Lung (tissue), 12 donors: ENCODE measurements around the gene INPP4A. TPM values are rescaled to one million over a fixed set of nuclear protein-coding genes. Genes with fewer than 3 reads are reported as not detected.

ENCODE experiments used
- ATAC-seq: fragments of 200-7000 bp; cut with Tn5 transposase; one replicate; pipeline ENCODE4 v1.9.1; 2020; ENCODE audit warnings: moderate number of reproducible peaks; ENCODE audit not compliant: insufficient read depth, low FRiP score
- DNase-seq, 3 donors: peaks; one replicate each; pipeline ENCODE4 v3.0.0-alpha.2; 2013 to 2017
- H3K27ac ChIP-seq, 2 donors: one replicate each; pipeline ENCODE4 v1.5.1; 2013; ENCODE audit warnings: mild to moderate bottlenecking in 2 of 2, moderate library complexity in 2 of 2, control low read depth in 1 of 2, inconsistent platforms in 1 of 2, low read depth in 1 of 2, low read length in 1 of 2
- H3K27me3 ChIP-seq, 3 donors: one replicate each; pipeline ENCODE4 v1.5.1; 2013; ENCODE audit warnings: low read length in 2 of 3; ENCODE audit not compliant: control insufficient read depth in 3 of 3, insufficient read depth in 3 of 3
- H3K36me3 ChIP-seq, 4 donors: one replicate each; pipeline ENCODE4 v1.5.1; 2013; ENCODE audit warnings: low read length in 4 of 4, mild to moderate bottlenecking in 1 of 4, moderate library complexity in 1 of 4; ENCODE audit not compliant: control insufficient read depth in 4 of 4, insufficient read depth in 4 of 4
- H3K4me1 ChIP-seq, 5 donors: one replicate each; pipeline ENCODE4 v1.5.1; 2013; ENCODE audit warnings: low read length in 5 of 5, mild to moderate bottlenecking in 2 of 5, moderate library complexity in 1 of 5; ENCODE audit not compliant: control insufficient read depth in 5 of 5, insufficient read depth in 5 of 5
- H3K4me3 ChIP-seq: one replicate; pipeline ENCODE4 v1.5.1; 2013; ENCODE audit warnings: mild to moderate bottlenecking, control low read depth, moderate library complexity
- H3K9ac ChIP-seq, 2 donors: one replicate each; pipeline ENCODE4 v1.5.1; 2013; ENCODE audit warnings: low read length in 2 of 2, control low read depth in 1 of 2; ENCODE audit not compliant: insufficient read depth in 1 of 2
- H3K9me3 ChIP-seq, 4 donors: one replicate each; pipeline ENCODE4 v1.5.1; 2013; ENCODE audit warnings: low read length in 3 of 4, mild to moderate bottlenecking in 1 of 4, moderate library complexity in 1 of 4; ENCODE audit not compliant: control insufficient read depth in 4 of 4, insufficient read depth in 3 of 4
- WGBS, 2 donors: extraction: QIAGEN DNeasy Blood & Tissue Kit; methylation state at CpG; one replicate each; pipeline ENCODE4 v1.1.7; 2013; 5-methylcytosine and 5-hydroxymethylcytosine counted together
- polyA plus RNA-seq, 2 donors: library from polyadenylated mRNA; stranded (reverse); fragments of 200-250 nt; gene quantifications; one replicate each; pipeline ENCODE4 v1.2.1, GENCODE V29; 2013
- total RNA-seq, 2 donors: library from RNA; depleted of rRNA in 1 of 2; stranded (reverse); fragments of >200 nt in 1 of 2; gene quantifications; one replicate each; pipeline ENCODE4 v1.2.1, GENCODE V29; 2014 to 2021
- TF ChIP-seq, protein P1 (sequence below): IDR thresholded peaks from 2 replicates; pipeline ENCODE4 v1.5.1; 2012; ENCODE audit warnings: mild to moderate bottlenecking; ENCODE audit errors: control extremely low read depth, extremely low read depth
- donor health status: control.
- donor health status: control.
- donor health status: Bipolar disorder and iron deficiency.
- donor health status: healthy.
- donor health status: DM: yes; HTN: yes; CAD: no.

INPP4A gene
- total and polyA plus RNA-seq, 4 donors: 8.0 to 43.3 (median 19.8) TPM

- Histone ChIP-seq H3K4me3 (no peak overlapping the region), H3K36me3 (no peaks in the 10 kb centered on the region), H3K4me1 (peaks cover 7 to 21% (median 19%) of the 10 kb centered on the region in 5 donors), H3K9me3 (no peaks in the 10 kb centered on the region), H3K27ac (no peak overlapping the region), H3K27me3 (no peaks in the 10 kb centered on the region), H3K9ac (no peak overlapping the region)
- ATAC-seq: no peak
- TF ChIP-seq, protein P1, sequence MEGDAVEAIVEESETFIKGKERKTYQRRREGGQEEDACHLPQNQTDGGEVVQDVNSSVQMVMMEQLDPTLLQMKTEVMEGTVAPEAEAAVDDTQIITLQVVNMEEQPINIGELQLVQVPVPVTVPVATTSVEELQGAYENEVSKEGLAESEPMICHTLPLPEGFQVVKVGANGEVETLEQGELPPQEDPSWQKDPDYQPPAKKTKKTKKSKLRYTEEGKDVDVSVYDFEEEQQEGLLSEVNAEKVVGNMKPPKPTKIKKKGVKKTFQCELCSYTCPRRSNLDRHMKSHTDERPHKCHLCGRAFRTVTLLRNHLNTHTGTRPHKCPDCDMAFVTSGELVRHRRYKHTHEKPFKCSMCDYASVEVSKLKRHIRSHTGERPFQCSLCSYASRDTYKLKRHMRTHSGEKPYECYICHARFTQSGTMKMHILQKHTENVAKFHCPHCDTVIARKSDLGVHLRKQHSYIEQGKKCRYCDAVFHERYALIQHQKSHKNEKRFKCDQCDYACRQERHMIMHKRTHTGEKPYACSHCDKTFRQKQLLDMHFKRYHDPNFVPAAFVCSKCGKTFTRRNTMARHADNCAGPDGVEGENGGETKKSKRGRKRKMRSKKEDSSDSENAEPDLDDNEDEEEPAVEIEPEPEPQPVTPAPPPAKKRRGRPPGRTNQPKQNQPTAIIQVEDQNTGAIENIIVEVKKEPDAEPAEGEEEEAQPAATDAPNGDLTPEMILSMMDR: no peak
- DNase-seq: no peak
- 96 to 100% methylated on average over 2 of the region's 2 CpGs for WGBS, 2 donors
Measured at GRCh38 chr2:98510322-98510662, 65.6 kb downstream of the INPP4A start.

DNA sequence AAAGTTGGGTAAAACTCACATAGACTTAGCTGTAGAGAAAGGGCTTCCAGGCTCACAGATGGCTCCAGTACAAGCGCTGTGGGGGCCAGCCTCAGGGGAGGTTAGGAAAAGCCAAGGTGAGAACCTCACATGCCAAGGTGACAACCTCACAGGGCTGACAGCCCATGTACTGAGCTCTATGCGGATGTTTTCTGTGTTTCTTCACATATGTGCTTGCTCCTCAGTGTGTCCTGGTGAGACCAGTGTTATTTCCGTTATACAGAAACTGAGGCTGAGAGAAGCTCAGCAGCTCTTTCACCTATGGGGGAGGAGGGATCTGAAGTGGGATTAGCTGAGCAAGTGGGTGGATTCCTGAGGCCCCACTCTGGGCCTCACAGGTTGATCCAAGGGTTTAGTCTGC is 67.3 kb downstream of the INPP4A start:
- Histone ChIP-seq H3K4me3 (no peak overlapping the region), H3K9me3 (no peaks in the 10 kb centered on the region), H3K27ac (no peak overlapping the region), H3K9ac (no peak overlapping the region), H3K4me1 (peaks cover 6 to 18% (median 16%) of the 10 kb centered on the region in 5 donors), H3K27me3 (no peaks in the 10 kb centered on the region), H3K36me3 (no peaks in the 10 kb centered on the region)
- DNase-seq (no peak), ATAC-seq (no peak)
- 95 to 99% methylated on average over 3 of the region's 3 CpGs for WGBS, 2 donors
- TF ChIP-seq, protein P1: no peak

GRCh38 chr2:98512699-98513098 is 68.0 kb downstream of the INPP4A start:
- H3K4me1 ChIP-seq: peaks cover 6 to 18% (median 12%) of the 10 kb centered on the region in 5 donors
- TF ChIP-seq, protein P1: no peak
- WGBS, 2 donors: 84 to 89% methylated on average over 5 of the region's 5 CpGs
- no peak overlapping the region for H3K4me3 ChIP-seq
- H3K9me3 ChIP-seq: no peaks in the 10 kb centered on the region
- H3K36me3 ChIP-seq: no peaks in the 10 kb centered on the region
- H3K9ac ChIP-seq: no peak overlapping the region
- H3K27me3 ChIP-seq: no peaks in the 10 kb centered on the region
- no peak for ATAC-seq
- no peak overlapping the region for H3K27ac ChIP-seq
- DNase-seq: no peak

- no peak overlapping the region for H3K4me3 ChIP-seq
- WGBS, 2 donors: 94 to 98% methylated on average over 5 of the region's 5 CpGs
- no peak for DNase-seq
- peaks cover 0 to 8% (median 5%) of the 10 kb centered on the region in 5 donors for H3K4me1 ChIP-seq
- no peaks in the 10 kb centered on the region for H3K36me3 ChIP-seq
- TF ChIP-seq, protein P1: no peak
- H3K9me3 ChIP-seq: no peaks in the 10 kb centered on the region
- no peak for ATAC-seq
- no peaks in the 10 kb centered on the region for H3K27me3 ChIP-seq
- H3K9ac ChIP-seq: no peak overlapping the region
- no peak overlapping the region for H3K27ac ChIP-seq
Measured at GRCh38 chr2:98514096-98514639, 69.5 kb downstream of the INPP4A start.
